ENCODE measurements around the gene IGSF1.

The IGSF1 gene, protein sequence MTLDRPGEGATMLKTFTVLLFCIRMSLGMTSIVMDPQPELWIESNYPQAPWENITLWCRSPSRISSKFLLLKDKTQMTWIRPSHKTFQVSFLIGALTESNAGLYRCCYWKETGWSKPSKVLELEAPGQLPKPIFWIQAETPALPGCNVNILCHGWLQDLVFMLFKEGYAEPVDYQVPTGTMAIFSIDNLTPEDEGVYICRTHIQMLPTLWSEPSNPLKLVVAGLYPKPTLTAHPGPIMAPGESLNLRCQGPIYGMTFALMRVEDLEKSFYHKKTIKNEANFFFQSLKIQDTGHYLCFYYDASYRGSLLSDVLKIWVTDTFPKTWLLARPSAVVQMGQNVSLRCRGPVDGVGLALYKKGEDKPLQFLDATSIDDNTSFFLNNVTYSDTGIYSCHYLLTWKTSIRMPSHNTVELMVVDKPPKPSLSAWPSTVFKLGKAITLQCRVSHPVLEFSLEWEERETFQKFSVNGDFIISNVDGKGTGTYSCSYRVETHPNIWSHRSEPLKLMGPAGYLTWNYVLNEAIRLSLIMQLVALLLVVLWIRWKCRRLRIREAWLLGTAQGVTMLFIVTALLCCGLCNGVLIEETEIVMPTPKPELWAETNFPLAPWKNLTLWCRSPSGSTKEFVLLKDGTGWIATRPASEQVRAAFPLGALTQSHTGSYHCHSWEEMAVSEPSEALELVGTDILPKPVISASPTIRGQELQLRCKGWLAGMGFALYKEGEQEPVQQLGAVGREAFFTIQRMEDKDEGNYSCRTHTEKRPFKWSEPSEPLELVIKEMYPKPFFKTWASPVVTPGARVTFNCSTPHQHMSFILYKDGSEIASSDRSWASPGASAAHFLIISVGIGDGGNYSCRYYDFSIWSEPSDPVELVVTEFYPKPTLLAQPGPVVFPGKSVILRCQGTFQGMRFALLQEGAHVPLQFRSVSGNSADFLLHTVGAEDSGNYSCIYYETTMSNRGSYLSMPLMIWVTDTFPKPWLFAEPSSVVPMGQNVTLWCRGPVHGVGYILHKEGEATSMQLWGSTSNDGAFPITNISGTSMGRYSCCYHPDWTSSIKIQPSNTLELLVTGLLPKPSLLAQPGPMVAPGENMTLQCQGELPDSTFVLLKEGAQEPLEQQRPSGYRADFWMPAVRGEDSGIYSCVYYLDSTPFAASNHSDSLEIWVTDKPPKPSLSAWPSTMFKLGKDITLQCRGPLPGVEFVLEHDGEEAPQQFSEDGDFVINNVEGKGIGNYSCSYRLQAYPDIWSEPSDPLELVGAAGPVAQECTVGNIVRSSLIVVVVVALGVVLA (N-terminal part only)

DNA sequence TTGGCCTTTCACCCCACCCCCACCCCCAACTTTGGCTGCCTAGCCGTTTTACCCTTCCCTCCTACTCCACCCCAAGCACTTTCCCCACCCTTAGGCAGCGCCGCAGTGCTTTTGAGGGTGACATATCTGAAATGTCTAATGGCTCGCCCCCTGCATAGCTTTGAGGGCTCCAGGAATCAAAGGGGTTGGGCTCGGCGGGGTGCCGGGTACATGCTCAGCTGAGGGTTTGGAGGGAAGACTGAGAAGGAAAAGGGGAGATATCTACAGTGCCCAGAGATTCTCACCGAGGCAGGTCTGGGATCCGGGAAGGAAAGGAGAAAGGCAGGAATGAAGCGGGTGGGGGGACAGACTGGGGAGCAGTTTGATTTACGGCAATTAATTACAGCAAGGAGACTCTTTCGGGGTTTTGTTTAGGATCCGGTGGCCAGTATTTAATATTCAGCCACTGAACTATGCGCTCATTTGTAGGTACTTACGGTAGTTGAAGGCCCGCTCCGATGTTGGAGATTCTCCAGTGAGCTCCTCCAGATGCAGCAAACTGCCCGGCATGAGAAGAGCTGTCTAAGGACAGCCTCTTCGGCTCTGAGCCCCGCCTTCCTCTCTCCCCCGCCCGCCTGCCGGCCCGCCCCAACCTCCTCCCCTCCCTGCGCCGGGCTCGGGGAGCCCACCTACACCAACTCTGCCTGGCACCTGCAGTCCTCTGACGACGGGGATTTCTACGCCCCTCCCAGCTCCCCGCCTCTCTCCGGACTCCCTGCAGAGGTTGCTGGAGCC, at the start of gene IGSF1:
Gene IGSF1, minus strand, starts transcription at position 569 of the 774 bp plus-strand sequence. CDS start 2,632 bp downstream, outside the sequence.
- no peak for DNase-seq (ENCODE audit: low read depth)

DNA sequence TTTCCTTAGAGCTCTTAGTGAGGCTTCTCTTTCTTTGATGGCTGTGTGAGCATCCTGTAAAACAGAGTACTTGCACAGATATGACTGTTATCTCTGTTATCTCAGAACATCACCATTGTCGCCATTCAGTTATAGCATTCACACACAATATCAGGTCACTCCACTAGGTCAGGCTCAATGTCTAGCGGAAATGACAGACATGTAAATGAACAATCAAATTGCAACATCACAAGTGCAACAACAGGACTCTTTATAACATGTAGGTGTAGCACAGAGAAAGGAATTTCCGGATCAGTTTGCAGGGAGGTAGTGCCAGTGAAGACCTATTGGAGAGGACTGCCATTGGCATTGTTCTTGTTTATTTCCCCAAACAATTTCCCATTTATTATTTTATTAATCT, 43.2 kb upstream of the IGSF1 start:
- DNase-seq (ENCODE audit: low read depth): no peak

DNA sequence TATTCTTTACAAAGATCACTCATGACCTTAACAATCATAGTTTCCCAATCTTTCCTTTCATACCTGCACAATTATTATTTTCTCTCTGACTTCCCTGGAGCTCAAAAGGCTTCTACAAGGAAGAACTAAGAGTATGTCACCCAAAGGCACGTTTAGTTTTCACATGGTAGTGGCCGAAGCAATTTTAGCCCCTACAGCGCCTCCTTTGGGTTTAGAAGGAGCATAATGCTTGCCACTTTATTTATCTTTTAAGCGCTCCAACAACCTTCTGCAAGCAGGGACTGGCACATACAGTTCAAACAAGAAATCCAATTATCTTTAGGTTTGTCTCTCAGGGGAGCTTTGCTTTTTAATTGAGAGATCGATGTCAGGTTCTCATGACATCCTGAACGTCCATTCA, 42.0 kb upstream of the IGSF1 start:
- no peak for DNase-seq (ENCODE audit: low read depth)

DNA sequence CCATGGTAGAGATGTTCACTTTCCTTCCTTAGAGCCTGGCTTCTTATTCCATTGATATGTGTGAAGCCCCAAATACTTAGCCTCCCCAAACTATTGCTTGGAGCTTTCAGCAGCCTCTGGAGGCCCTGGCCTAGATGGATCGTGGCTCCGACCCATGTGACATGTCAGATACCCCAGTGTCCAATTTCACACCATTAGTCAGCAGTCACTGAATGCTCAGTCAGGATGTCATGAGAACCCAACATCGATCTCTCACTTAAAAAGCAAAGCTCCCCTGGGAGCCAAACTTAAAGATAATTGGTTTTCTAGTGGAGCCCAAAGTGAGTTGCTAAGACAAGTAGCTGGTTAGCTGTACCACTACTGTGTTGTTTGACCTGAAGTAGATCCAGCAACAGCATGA, 41.6 kb upstream of the IGSF1 start:
- no peak for DNase-seq (ENCODE audit: low read depth)

- DNase-seq (ENCODE audit: low read depth): no peak
Observed at GRCh38 chrX:131322651-131323050, 33.5 kb upstream of the IGSF1 start.

DNA sequence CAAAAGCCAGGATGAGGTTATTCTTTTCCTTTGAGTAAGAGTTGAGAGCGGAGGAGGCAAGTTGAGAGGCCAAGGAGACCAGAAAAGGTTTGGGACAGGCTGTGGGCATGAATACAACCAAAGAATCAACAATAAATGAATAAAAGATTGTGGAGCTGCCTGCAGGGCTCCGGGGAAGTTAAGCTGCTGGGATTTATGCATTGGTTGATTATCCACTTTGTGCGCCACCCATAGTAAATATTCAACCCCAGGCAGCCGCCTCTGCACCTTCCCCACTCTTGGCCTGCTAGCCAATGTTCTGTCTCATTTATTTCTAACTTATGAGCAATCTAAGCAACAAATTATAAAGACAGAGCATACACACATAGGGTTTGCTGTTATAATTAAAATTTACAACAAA, 28.2 kb upstream of the IGSF1 start:
- DNase-seq (ENCODE audit: low read depth): no peak

DNA sequence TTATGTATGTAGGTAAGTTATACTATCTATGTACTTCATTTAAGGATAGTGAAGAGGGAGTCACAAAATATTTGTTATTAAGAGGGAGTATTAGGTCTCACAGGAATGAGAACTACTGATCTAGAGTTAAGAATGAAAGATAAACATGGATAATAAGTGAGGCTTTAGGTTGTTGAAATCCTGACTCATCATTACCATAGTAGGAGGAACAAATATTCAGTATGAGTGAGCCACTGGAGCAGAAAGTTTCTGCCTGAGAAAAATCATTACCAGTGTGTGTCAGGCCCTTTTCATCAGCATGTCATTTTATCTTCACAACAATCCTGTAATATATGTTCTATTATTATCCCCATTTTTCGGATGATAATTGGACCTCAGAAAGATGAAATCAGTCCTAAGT, 27.2 kb upstream of the IGSF1 start:
- DNase-seq (ENCODE audit: low read depth): no peak

DNA sequence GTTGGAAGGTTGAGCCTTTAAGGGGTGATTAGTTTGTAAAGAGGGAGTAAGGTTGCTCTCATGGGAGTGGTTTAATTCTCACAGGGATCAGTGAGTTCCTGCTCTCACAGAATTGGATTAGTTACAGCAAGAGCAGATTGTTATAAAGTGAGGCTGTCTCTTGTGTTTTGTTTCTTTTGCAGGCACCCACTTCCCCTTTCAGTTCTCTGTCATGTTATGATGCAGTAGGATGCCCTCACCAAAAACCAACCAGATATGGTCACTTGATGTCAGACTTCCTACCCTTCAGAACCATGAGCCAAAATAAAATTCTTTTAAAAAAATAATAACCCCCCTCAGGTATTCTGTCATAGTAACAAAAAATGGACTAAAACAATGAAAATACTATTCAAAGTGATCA, 19.9 kb upstream of the IGSF1 start:
- DNase-seq (ENCODE audit: low read depth): no peak

- no peak for DNase-seq (ENCODE audit: low read depth)
Observed at GRCh38 chrX:131306601-131307000, 17.5 kb upstream of the IGSF1 start.

DNA sequence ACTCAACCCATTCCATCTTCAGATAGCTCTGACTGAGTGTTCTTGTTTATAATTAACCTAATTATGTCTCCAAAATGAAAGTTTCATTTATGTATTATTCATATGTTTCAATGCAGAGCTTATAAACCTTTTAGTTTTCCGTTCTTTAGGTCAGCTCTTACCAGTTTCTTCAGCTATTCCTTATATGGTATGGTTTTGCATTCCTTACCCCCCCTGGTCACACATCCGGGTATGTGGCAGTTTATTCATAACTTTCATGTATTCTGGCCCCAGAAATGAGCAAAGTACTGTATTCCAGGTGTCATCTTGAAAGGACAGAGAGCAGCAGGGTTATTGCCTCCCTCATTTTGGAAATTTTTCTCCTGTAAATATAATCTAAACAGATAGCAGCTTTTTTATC, 16.8 kb upstream of the IGSF1 start:
- DNase-seq (ENCODE audit: low read depth): no peak

GRCh38 chrX:131302701-131303100, 13.6 kb upstream of the IGSF1 start:
- DNase-seq (ENCODE audit: low read depth): no peak

- no peak for DNase-seq (ENCODE audit: low read depth)
Observed at GRCh38 chrX:131301155-131301554, 12.0 kb upstream of the IGSF1 start.

DNA sequence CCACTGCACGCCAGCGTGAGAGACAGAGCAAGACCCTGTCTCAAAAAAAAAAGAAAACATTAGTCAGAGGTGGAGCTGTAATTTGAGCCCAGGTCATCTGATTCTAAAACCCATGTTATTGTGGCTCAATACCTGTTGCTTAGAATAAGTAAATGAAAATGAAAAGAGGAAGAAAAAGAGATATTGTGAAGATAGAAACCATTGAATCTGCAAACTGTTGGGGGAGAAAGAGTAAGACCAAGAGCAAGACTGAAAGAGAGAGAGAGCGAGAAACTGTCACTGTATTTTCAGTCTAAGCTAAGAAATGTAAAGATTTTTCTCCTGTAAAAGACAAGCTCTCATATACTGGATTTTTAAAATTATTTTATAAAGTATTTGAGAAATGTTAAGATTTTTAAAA, 9.7 kb upstream of the IGSF1 start:
- DNase-seq (ENCODE audit: low read depth): no peak

DNA sequence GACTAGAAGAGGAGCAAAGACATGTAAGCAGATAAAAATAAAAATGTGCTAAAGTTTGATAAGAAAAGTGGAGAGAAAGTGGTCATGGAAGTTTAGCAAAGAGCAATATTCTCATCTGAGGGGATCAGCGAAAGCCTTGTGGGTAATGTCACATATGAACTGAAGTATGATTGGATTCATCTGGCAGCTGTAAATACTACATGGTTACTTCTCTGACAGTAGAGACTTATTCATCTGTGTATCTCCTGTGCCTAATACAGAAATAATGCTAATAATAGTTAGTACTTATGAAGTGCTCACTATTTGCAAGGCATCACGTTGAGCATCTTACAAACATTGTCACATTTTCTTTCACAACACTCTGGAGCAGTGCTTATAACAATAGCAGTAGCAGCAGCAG, 8.9 kb upstream of the IGSF1 start:
- no peak for DNase-seq (ENCODE audit: low read depth)

GRCh38 chrX:131289527-131289926, 421 bp upstream of the IGSF1 start:
- no peak for DNase-seq (ENCODE audit: low read depth)

DNA sequence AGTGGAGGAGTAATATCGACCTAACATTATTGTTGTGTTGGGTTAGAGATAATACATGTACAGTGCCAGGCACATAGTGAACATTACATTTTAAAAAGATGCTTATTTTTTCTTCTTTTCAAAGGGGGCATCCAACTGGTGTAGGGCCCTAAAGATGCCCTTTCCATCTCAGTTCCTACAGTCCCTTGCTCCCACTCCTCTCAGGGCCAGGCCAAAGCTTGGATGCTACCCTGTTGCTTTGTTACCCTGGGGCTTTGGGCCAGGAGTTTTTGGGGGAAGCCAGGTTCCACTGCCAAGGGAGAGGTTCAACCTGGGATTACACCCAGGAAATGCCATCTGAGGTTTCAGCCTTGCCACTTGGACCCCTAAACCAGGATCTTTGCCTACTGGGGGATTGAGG, 918 bp downstream of the IGSF1 start:
- DNase-seq (ENCODE audit: low read depth): no peak

- no peak for DNase-seq (ENCODE audit: low read depth)
Observed at GRCh38 chrX:131287560-131288179, 1.4 kb downstream of the IGSF1 start.

GRCh38 chrX:131279617-131280016, 9.5 kb downstream of the IGSF1 start:
- DNase-seq (ENCODE audit: low read depth): no peak

GRCh38 chrX:131279197-131279596, 9.9 kb downstream of the IGSF1 start:
- DNase-seq (ENCODE audit: low read depth): no peak

GRCh38 chrX:131277543-131278136, 11.5 kb downstream of the IGSF1 start:
- no peak for DNase-seq (ENCODE audit: low read depth)

- no peak for DNase-seq (ENCODE audit: low read depth)
Observed at GRCh38 chrX:131273011-131273410, 16.1 kb downstream of the IGSF1 start.

All from activated gamma-delta T cell treated with anti-CD3 and anti-CD28 coated beads, Interleukin-2, amount 50 U/mL, for 16 hours (primary cell).